NCI-H1105 treated with DMSO at 0.1 percent for 48 hours (cell line): ENCODE results near the gene HSD11B1.

Experiments
- DNase-seq: peaks from one replicate; lab custom pipeline; 2025; lab: John Stamatoyannopoulos, UW

HSD11B1 gene

DNA sequence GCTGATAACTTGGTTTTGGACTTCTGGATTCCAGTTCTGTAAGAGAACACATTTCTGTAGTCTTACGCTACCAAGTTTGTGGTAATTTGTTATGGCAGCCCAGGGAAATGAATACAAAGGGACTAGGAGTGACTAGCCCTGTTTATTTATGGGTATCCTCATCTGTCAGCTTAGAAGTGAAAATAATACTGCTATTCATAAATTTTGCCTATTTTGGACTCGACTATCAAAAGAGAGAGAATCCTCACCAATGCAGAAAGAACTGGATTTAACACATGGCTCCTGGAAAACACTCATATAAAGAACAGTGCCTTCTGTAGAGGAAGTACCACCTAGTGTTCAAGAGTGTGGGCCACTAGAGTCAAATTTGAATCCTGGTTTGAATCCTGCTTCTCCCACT, 22.6 kb downstream of the HSD11B1 start:
- DNase-seq: no peak

DNA sequence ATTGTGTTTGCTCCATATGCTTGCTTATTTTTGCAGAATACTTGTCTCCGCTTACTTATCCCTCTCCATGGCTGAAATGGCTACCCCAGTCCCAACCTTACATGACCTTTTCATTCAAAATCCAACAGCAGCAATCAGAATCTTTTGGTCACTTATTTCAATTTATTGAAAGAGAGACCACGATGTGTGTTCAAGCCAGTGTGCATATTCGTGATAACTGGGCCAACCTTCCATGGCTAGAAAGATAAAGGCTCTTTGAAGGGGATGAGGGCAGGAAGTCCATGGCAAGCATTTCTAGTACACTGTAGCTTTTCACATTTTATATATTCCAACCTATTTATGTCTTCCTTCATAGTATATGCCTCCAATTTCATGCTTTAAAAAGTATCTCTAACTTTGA, 23.1 kb downstream of the HSD11B1 start:
- DNase-seq: no peak

DNA sequence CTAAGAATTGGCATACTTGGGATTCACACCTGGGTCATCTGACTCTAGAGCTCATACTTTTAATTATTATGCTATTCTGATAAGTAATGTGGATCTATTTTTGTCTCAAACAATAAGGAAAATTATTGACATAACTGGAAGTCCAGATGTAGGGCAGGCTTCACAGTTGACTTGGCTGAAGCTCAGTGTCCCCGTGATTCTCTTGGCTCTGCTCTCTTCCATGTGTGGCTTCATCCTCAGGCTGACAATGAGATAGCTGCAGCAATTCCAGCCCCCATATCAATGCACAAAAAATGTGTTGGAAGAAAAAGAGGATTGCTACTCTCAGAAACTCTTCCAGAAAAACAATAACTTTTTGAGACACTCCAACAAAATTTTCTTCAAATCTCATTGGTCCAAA, 23.8 kb downstream of the HSD11B1 start:
- DNase-seq: no peak

DNA sequence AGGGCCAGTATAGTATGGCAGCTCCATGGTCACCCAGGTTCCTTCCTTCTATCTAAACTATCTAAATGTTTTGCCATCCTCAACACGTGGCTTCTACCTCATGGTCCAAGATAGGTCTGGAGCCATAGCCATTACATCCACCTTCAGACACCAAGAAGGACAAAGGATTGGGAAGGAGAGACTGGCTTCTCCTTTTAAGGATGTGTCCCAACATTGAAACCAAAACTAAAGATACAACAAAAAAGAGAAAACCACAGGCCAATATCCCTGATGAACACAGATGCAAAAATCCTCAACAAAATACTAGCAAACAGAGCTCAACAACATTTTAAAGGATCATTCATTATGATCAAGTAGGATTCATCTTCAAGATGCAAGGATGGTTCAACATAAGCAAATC, 24.8 kb downstream of the HSD11B1 start:
- DNase-seq: no peak

DNA sequence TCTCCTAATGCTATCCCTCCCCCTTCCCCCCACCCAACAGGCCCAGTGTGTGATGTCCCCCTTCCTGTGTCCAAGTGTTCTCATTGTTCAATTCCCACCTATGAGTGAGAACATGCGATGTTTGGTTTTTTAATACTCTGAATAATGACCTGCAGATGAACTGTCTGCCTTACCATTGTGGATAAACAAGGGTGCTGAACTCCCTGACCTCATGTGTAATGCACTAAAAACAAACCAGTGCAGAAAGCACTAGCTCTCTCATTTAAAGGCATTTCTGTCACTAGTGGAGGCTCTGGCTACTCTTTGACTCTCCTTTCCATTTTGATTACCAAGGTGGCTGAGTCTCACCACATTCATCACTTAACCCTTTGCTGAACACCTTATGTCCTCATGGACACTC, 28.1 kb downstream of the HSD11B1 start:
- DNase-seq: no peak

DNA sequence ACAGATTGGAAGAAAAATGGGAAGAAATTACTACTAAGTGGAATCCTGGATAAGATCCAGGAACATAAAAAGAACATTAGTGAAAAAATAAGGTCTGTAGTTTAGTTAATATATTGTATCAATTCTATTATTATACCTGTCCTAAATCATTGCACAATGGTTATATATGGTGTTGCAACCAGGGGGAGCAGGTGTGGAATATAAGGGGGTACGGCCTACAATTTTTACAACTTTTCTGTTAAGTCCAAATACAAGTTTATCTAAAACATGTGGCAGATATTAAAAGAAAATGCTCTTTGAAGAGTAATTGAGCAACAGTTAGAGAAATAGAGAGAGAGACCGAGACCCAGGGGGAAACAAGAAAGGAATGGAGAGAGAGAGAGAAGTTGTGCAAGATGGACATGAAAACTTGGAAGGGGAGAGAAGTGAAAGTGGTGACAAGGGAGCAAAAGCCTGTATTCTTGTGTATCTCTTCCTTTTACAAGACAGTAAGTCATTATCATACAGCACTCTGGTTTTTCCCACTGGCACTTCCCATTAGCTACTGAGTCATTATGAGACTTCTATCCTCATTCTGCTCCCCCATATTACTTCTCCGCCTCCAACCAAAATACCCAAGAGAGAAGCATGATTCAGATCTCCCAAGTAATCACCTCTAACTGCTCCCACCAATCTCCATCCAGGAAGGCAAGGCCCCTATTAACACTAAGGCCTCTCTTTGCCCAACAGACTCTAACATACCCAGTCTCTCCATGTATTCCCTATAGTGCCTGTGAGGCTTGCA, 29.0 kb downstream of the HSD11B1 start:
- DNase-seq: no peak

DNA sequence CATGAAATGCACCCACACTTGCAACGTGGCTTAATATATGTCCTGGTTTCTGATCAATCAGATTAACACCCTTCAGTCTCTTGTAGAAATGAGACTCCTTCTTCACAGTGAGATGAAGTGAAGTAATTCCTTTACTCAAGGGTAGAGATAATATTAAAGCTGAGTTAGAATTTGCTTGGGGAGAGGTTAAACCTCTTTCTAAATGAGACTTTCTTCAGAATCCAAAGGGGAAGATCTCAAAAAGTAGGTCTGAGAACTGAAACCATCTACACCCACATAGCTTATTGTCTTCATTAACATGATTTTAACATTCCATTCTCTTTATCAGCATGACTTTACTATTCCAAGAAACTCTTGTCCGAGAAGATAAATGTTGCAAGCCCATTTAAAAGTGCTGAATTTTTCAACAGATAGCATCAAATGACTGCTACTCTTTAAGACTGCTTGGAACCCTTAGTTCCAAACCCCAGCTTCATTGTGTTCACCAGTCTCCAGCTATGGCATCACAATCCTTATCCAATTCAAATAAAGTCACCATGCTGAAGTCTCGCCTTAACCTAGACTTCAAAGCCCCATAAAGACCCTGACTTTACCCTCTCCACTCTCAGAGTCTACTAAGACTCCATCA, 32.0 kb downstream of the HSD11B1 start:
- no peak for DNase-seq

DNA sequence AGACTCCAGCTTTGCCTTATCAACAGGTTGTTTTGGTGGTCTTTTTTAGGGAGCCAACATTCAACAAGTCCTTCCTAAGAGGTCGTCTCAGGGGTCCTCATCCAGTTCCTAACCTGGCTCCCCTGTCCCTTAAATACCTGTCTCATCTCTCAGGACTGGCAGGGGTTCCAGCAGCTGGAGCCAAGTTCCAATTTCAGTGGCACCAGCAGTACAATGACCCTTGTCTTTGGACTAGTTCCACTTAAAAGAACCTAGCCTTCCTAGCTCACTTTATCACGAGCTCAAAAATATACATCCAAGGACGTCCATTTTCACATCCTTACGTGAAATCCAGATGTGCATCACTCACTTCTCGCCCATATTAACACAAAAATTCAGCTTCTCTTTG, 32.5 kb downstream of the HSD11B1 start:
- DNase-seq: no peak

DNA sequence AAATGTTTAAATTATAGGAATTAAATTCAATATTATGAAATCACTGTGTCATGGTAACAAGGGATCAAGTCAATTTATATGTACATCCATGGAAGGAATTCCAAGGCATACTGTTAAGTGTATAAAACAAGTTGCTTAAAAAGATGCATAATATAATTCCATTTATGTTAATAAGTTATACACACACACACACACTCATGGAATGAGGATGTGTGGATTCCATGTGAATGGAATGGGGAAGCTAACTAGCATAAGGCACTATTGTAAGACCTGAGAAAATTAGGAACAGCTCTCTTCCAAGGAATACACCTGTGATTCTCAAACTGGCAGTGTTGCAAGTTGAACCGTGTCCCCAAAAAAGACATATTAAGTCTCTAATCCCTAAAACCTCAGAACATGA, 33.6 kb downstream of the HSD11B1 start:
- DNase-seq: no peak

DNA sequence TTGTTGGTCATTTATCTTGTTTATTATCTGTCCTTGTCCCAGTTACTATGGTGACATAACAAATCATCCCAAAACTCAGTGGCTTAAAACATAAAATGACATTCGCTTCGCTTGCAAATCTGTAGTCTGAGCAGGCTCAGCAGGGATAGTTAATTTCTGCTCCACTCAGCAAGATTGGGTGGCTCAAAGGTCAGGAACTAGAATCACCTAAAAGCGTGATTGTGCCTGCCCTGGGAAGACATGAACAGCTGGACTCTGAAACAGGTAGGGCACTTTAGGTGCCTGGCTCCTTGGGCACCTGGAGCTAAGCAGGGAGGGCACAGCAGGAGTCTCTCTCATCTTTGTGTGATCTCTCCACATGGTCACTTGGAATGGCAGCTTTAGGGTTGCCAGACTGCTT, 36.5 kb downstream of the HSD11B1 start:
- no peak for DNase-seq

DNA sequence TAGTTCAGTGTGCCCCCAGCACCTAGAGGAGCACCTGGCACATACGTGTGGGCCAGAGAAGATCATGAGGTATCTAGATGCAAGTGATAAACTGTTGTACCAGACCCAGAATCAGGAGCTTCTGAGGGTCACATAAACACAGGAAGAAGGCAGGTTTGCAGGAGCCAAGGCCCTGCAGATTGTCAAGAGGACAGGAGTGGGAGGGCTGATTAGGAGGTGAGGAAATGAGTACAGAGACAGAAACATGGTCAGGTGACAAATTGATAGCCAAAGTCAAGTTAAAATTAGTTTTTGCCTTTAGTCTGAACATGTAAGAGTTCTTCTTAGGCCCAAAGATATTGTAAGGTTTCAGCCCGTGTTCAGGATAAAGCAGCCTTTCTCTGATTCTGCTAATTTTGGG, 37.2 kb downstream of the HSD11B1 start:
- no peak for DNase-seq

DNA sequence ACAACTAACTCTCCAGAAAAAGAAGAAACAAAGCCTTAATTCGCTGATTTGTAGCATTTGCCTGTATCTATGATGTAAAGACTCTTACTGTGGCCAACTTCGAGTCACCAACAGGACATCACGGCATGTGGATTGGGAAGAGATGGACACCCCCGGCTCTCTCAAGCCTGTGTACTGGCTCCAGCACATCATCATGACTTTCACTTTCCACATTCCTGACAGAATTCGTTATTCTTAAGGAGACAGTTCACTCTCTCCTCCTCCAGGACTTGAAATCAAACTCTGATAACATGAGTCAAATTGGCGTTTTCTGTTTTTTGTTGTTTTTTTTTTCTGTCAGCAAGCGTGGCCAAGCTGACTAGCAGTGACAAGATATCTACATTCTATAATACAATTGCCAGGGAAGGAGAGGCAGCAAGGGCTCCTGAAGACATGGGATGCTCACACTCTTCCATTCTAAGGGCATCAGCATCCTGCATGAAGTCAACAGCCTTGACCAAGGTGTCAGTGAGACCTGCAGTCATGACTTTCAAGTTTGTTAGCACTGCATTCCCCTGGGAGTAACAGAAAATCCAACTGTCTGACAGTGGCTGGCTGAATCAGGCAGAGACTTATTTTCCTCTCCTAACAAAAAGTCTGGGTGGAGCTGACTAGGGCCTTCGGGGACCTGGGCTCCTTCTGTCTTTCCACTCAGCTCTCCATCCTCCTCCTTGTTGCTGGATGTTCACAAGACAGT, 37.9 kb downstream of the HSD11B1 start:
- no peak for DNase-seq

DNA sequence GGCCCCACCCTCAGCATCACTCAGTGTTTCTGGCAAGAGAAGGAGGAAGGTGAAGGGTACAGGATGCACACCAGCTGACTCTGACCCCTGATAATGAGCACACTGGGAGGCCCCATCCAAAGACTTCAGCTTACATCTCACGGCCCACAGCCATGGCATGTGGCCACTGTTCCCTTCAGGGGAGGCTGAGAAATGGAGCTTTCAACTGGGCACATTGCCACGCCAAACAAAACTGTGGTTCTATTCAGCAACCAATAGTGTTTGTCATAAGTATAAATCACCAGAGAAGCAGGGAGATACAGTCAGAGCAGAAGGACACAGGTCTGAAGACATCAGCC, 38.5 kb downstream of the HSD11B1 start:
- DNase-seq: no peak

DNA sequence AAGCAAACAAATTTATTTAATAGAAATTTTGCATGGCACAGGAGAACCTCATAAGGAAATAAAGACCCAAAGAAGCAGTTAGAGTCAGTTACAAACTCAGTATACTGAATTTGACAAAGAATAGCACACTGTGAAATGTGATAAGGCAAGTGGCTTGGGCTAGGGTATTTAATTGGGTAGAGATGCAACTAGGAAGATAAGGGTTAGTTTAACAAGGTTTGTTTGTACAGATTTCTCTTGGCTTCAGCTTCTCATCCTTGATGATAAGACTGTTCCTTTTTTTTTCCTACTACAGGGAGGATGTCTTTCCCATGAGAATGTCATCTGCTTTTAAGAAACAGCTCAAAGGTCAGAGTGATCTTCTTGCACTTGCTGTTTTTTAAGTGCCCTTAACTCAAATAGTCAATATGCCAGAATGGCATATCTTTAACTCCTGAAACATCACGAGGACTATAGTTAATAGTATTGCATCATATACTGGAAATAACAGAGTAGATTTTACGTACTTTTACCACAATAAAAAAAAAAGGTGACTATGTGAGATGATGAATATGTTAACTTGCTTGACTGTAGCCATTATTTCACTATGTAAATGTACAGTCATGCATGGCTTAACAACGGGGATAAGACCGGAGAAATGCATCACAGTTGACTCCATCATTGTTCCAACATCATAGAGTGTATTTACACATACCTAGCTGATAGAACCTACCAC, 42.0 kb downstream of the HSD11B1 start:
- no peak for DNase-seq

DNA sequence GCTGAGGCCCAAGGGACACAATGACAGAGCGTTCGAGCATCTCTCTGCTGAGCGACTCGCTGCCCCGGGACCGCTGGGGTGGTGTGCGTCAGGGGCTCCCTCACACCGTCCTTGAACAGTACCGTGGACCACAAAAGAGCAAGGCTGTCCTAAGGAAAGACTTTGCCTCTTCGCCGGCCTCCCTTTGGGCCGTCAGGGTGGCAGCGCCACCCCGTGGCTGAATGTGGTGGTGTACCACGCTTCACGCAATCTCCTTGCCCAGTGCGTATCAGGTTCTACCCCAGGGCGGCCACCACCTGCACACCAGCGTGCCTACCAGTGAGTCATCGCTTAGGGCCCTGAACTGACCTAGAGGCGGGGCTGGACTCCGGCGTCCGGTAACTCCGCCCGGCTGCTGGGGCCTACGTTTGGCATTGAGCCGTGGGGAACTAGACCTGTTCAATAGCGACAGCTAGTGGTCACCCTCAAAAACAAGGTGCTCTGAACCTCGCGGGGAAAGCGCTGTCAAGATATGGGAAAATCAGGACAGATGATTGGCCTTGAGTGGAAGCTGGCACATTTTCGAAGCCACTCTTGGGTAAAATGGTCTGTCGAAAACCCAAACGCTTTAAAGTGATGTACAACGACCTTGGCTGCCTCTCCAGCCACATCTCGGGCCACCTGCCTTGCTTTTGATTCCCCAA, 43.1 kb downstream of the HSD11B1 start:
- no peak for DNase-seq

DNA sequence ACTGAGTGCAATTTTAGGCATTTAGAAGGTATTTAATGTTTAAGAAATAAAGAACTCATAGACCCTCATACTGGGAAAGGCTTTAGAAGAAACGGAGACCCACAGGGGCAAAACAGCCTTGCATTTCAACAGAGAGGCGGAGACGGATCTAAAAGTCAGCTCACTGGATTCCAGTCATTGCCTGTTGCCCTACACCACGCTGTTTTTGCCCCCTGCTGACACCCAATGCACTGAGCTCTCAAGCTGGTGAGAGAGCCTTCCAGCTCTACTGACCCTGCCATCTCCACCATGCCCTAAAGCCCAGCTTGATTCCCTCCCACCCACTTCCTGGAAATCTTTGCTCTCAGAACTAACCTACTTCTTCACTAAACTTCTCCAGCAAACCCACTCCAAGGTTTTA, 44.0 kb downstream of the HSD11B1 start:
- DNase-seq: no peak

DNA sequence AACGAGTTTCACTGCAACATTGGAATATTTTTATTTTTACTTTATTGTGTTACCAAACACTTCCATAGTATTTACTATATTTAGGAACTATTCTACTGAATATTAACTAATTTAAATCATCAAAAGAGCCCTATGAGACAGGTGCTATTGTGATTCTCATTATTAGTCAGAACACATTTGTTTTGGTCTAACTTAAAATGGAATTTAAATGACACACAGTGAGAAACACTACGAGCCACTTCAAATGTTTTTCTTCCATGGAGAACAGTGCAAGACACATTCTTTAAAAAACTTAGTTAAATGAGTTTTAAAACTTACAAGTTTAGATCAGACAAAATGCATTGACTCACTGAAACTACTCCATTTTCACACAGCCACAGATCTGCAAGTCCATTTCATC, 44.6 kb downstream of the HSD11B1 start:
- no peak for DNase-seq

DNA sequence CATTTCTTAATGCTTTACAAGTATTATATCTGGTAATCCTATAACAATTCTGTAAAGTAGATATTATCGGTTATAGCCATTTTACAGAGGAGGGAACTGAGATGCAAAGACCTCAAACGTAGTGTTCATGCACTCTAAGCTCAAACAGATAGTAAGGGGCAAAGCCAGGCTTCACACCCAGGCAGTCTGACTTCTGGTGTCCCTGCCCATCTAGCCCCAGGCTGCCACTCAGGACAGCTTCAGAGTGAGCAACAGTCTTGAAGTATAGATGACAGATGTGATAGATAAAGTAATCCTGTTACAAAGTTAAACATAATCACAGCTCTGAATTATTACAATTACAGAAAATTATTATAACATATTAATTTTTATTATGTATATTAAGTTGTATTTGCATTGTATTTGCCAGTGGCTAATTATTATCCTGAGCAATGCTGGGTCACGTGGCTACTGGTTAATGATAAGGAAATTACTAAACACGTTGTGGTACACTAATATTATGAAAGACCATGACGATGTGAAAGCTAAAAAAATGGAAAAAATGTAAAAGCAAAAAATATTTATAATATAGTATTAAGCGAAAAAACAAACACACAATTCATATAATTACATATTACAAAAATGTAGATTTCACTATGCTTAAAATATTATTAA, 45.2 kb downstream of the HSD11B1 start:
- DNase-seq: no peak

DNA sequence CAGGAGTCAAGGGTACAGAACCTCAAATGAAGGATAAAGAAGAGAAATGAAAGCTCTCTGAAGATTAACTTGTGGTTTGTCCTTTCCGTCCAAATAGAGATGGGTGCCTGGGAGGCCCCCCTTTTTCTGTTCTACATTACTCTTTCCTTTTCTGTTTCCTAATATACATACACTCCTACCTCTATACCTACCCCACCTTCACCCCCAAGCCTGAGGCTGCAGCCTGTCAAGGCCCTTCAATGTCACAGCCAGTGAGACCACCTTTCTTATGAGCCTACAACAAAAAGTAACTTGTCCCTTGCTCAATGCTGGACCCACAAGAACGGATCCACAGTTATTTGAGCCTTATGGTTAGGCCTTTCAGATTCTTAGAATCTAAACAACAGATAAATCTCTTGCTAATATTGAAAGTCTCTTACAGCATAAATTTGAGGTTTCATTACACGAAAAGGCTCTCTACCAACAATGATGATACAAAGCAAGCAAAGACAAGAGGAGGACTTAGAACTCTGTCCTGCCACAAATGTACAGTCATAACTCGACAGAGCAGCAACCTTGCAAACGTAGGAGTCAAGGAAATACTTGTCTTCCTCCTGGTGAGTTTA, 47.1 kb downstream of the HSD11B1 start:
- DNase-seq: no peak

DNA sequence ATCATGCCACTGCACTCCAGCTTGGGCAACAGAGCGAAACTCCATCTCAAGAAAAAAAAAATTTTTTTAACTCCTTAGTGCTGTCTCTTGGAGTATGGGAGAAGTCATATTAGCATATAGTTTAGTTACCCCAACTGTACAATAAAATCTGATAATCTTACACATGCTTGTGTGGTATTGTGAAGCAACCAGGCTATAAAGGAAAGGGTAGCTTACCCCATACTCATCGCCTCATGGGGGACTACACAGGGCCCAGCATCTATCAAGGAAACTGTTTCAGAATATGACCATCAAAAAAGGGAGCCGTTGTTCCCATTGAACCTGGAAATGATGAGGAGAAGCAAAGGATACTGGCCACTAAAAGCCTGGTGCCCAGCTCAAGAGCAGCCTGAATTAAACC, 48.2 kb downstream of the HSD11B1 start:
- no peak for DNase-seq

DNA sequence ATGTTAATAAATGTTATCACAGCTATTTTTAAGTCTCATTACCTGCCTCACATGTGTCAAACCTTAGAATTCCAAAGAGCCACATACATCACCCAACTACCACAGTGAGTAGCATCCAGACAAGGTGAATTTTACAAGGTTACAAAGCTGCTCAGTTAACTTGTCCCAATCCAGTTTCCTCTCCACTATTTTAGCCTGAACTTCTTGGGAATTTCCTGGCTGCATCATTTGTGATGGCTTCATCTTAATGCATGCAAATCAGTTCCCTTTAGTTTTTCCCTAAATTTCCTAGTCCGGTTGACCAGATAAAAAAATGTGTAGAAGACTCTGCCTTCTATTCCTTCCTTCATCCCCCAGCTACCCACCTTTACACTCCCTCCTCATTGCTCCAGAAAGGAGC, 50.6 kb downstream of the HSD11B1 start:
- DNase-seq: no peak
